Ovary (tissue), 9 donors: ENCODE measurements around the gene RPP25L. TPM values are rescaled to one million over a fixed set of nuclear protein-coding genes. Genes with fewer than 3 reads are reported as not detected.
A peak's percentile ranks its signal among the peaks of the same experiment; 100 is the strongest.

Experiments used
- DNase-seq, 5 donors: peaks; one replicate each; pipeline ENCODE4 v3.0.0-alpha.2; 2019 to 2020
- H3K27ac ChIP-seq, 2 donors: fragments of 200-600 bp; one replicate each; pipeline versions ENCODE4 v1.5.1 to v1.8.0; 2019 to 2022
- H3K27me3 ChIP-seq: fragments of 200-600 bp; one replicate; pipeline ENCODE4 v1.8.0; 2022
- H3K36me3 ChIP-seq: fragments of 200-600 bp; sonication (generic); one replicate; pipeline ENCODE4 v1.5.1; 2019
- H3K4me1 ChIP-seq: one replicate; pipeline ENCODE4 v1.8.1; 2013; ENCODE audit warnings: mild to moderate bottlenecking, moderate library complexity; ENCODE audit not compliant: insufficient read depth
- H3K4me3 ChIP-seq: fragments of 200-600 bp; sonication (generic); one replicate; pipeline ENCODE4 v1.5.1; 2017
- H3K9me3 ChIP-seq, 2 donors: fragments of 200-600 bp in 1 of 2; sonication (generic) in 1 of 2; one replicate each; pipeline versions ENCODE4 v1.5.1 to v1.8.1; 2013 to 2019; ENCODE audit warnings: mild to moderate bottlenecking in 1 of 2, moderate library complexity in 1 of 2
- EP300 ChIP-seq: sonication (generic); formaldehyde crosslinking; IDR thresholded peaks from one replicate; pipeline ENCODE4 v1.6.1; 2017; ENCODE audit warnings: antibody characterized with exemption
- POLR2A ChIP-seq: fragments of 450-650 bp; IDR thresholded peaks from one replicate; pipeline ENCODE4 v1.6.1; 2017; ENCODE audit warnings: antibody characterized with exemption, mild to moderate bottlenecking, moderate library complexity
- WGBS, 3 donors: extraction: QIAGEN DNeasy Blood & Tissue Kit in 1 of 3; methylation state at CpG; one replicate each; pipeline versions ENCODE4 v1.1.5 to v1.1.7; 2013 to 2017; 5-methylcytosine and 5-hydroxymethylcytosine counted together
- intact Hi-C, 4 donors: fragments of 100-400 bp; cut with DNase I; formaldehyde crosslinking; loops; one replicate each; pipeline versions ENCODE4 v1.11.0 to v1.15.1; 2022 to 2023
- polyA plus RNA-seq, 2 donors: library from polyadenylated mRNA; stranded (reverse); fragments of 200-250 nt in 1 of 2; fragments of 350-450 nt in 1 of 2; fragmentation: Illumina TruSeq in 1 of 2; extraction: RNeasy Lipid Tissue Mini Kit (QIAGEN cat#74804) in 1 of 2; gene quantifications; one replicate each; pipeline ENCODE4 v1.2.3, GENCODE V29; 2013 to 2014
- total RNA-seq, 7 donors: library from RNA; depleted of rRNA in 2 of 7; stranded (reverse); fragments of >200 nt in 2 of 7; fragmentation: NEBNext Ultra II Directional in 3 of 7; extraction: Animal tissue kit (Norgen Biotek cat#: 25700) in 3 of 7; gene quantifications; one replicate each; pipeline versions ENCODE4 v1.1.0 to v1.2.4, GENCODE V29; 2016 to 2023
- TF ChIP-seq, protein P1 (sequence below), 3 donors: fragments of 450-650 bp in 2 of 3; fragments of 200-600 bp in 1 of 3; IDR thresholded peaks; one replicate each; pipeline versions ENCODE4 v1.5.1 to v1.8.0; 2016 to 2022; ENCODE audit warnings: antibody characterized with exemption in 3 of 3, mild to moderate bottlenecking in 1 of 3
- donor health status: DM: no; HTN: no; CAD: no; lungs with moderate emphysema.
- donor health status: DM: no; HTN: no; CAD: no.
- donor health status: Bipolar disorder and iron deficiency.
- donor health status: DM: yes; HTN: yes; CAD: no.
- donor health status: DM: no; HTN: no; CAD: no.
- donor health status: DM: yes; HTN: yes; CAD: no.

The RPP25L gene
- total and polyA plus RNA-seq, 9 donors: 5.4 to 28.8 (median 20.6) TPM

DNA sequence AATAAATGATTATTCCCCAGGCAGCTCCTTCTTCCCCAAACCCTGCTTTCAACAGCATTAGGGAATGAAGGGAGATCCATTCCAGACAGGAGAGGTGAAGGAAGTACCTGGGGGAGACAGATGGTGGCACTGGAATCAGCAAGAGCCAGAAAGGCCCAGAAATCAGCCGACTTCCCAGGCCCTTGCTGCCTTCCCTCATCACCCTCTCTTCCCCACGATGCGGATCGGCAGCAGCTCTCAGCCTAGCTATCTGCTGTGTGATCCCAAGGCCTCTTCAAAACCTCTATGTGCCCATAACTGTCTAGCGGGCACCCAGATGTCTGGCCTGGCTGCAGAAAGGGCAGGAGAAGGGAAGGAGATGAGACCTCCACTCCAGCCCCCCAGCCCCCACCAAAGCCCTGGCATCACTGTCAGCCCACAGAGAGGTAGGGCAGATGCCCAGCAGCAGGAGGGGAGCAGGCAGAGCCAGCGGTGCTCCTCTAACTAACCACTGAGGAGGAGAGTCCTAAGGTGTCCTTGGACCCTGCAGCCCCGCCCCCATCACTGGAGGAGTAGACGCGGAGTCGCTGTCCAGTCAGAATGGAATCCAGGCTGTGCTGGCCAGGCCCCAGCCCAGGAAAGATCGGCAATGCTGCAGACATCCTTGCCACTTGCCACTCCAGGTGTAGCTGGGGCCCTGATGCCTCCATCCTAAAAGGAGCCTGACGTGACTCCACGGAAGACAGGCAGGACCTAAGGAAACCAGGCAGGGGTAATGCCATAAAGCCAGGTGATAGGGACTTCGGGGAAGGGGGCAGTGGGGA is 35.1 kb downstream of the RPP25L start:
- intact Hi-C loops: no loop called here
- DNase-seq: peak; percentile 43 to 74 (median 59)
- Histone ChIP-seq H3K27me3 (no peaks in the 10 kb centered on the region), H3K27ac (no peak overlapping the region), H3K36me3 (no peaks in the 10 kb centered on the region), H3K4me1 (peaks cover 10% of the 10 kb centered on the region), H3K4me3 (no peak overlapping the region), H3K9me3 (no peaks in the 10 kb centered on the region)
- WGBS, 3 donors: 29 to 37% (median 36%) methylated on average over 14 of the region's 14 CpGs
- TF ChIP-seq POLR2A (no peak), EP300 (no peak)
- TF ChIP-seq, protein P1, sequence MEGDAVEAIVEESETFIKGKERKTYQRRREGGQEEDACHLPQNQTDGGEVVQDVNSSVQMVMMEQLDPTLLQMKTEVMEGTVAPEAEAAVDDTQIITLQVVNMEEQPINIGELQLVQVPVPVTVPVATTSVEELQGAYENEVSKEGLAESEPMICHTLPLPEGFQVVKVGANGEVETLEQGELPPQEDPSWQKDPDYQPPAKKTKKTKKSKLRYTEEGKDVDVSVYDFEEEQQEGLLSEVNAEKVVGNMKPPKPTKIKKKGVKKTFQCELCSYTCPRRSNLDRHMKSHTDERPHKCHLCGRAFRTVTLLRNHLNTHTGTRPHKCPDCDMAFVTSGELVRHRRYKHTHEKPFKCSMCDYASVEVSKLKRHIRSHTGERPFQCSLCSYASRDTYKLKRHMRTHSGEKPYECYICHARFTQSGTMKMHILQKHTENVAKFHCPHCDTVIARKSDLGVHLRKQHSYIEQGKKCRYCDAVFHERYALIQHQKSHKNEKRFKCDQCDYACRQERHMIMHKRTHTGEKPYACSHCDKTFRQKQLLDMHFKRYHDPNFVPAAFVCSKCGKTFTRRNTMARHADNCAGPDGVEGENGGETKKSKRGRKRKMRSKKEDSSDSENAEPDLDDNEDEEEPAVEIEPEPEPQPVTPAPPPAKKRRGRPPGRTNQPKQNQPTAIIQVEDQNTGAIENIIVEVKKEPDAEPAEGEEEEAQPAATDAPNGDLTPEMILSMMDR (IDR thresholded peaks at IDR 0.05): no peak

DNA sequence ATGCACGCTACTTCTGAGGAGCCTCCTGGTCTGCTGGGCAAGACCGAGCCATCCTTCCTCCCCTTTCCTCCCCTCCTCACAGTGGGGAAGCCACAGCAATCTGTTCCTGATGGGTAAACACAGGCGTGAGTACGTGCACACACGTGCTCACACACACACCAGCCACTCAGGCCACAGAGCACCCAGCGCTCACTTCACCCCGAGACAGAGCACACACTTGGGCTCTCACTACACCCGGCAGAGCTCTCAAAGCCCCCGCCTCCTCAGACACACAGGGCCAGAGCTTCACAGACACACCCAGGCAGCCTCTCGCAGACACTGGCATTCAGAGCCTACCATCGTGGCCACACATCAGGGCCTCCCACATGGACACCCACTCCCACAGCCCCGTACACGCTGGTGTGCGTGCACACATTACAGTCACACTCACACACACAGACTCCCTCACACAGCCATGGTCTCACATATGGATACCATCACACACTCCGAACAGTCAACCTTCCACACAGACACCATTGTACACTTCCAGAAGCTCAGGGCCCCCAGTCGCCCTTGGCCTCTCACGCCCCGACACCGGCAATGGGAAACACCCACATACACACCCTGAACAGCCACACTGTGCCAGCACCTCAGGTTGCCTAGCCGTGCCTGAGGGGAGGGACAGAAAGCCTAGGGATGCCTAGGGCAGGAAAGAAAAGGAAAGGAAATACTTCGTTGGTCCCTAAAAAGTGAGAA is 35.9 kb downstream of the RPP25L start:
- Histone ChIP-seq H3K4me1 (peaks cover 10% of the 10 kb centered on the region), H3K36me3 (no peaks in the 10 kb centered on the region), H3K27ac (no peak overlapping the region), H3K9me3 (no peaks in the 10 kb centered on the region), H3K4me3 (no peak overlapping the region), H3K27me3 (no peaks in the 10 kb centered on the region)
- no peak for DNase-seq
- intact Hi-C loops: no loop called here
- no peak for TF ChIP-seq POLR2A
- no peak for TF ChIP-seq EP300
- TF ChIP-seq, protein P1 (IDR thresholded peaks at IDR 0.05): no peak
- WGBS, 3 donors: 68 to 82% (median 75%) methylated on average over 21 of the region's 21 CpGs

DNA sequence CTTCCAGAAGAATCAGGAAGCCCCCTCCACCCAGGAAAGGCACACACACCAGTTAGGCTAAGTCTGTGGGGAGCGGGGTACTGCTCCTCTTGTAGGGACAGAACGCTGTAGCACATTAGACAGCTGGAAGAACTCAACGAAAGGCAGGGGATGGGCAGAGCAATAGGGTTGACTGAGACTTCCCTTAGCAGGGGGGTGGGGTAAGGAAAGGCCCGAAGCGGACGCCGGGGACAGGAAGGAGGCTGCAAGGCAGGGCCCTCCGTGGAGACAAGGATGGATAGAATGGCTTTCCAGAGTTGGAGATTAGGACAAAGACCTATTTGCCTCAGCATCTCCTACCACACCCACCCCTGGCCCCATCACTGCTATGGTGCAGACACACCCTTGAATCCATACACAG is 36.7 kb downstream of the RPP25L start:
- TF ChIP-seq, protein P1 (IDR thresholded peaks at IDR 0.05): no peak
- TF ChIP-seq POLR2A: no peak
- TF ChIP-seq EP300: no peak
- WGBS, 3 donors: 65 to 70% (median 67%) methylated on average over 8 of the region's 8 CpGs
- Histone ChIP-seq H3K9me3 (no peaks in the 10 kb centered on the region), H3K27ac (no peak overlapping the region), H3K4me1 (peaks cover 10% of the 10 kb centered on the region), H3K4me3 (no peak overlapping the region), H3K36me3 (no peaks in the 10 kb centered on the region), H3K27me3 (no peaks in the 10 kb centered on the region)
- no peak for DNase-seq
- intact Hi-C loops: no loop called here

DNA sequence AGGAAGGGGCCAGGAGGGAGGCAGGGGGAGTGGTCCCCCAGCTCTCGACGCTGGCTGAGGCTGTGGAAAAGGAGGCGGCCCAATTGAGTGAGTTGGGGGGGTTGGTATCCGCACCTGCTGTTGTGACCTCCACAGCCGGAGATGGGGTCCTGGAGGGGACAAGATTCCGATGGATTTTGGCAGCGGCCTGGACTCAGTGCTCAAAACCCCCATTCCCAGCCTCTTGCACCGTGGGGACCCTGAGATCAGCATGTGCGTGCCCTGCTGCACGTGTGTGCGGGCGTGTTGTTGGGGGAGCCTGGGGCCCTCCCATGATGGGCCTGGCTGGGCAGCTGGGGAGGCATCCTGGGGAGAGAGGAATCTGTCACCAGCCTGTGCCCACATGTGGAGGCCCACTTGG is 37.3 kb downstream of the RPP25L start:
- no peaks in the 10 kb centered on the region for H3K9me3 ChIP-seq
- H3K27ac ChIP-seq: no peak overlapping the region
- H3K4me1 ChIP-seq: peaks cover 10% of the 10 kb centered on the region
- H3K4me3 ChIP-seq: no peak overlapping the region
- DNase-seq: no peak
- no peaks in the 10 kb centered on the region for H3K36me3 ChIP-seq
- TF ChIP-seq POLR2A (no peak), EP300 (no peak)
- TF ChIP-seq, protein P1 (IDR thresholded peaks at IDR 0.05): no peak
- H3K27me3 ChIP-seq: no peaks in the 10 kb centered on the region
- WGBS, 3 donors: 90 to 97% (median 93%) methylated on average over 12 of the region's 12 CpGs
- intact Hi-C loops: no loop called here
